ENCODE results near the gene CPEB4. TPM values are rescaled to one million over a fixed set of nuclear protein-coding genes. Genes with fewer than 3 reads are reported as not detected.

Gene CPEB4
- total and polyA plus RNA-seq, 2 experiments from 2014 or later = 5.9 to 10.2 TPM

DNA sequence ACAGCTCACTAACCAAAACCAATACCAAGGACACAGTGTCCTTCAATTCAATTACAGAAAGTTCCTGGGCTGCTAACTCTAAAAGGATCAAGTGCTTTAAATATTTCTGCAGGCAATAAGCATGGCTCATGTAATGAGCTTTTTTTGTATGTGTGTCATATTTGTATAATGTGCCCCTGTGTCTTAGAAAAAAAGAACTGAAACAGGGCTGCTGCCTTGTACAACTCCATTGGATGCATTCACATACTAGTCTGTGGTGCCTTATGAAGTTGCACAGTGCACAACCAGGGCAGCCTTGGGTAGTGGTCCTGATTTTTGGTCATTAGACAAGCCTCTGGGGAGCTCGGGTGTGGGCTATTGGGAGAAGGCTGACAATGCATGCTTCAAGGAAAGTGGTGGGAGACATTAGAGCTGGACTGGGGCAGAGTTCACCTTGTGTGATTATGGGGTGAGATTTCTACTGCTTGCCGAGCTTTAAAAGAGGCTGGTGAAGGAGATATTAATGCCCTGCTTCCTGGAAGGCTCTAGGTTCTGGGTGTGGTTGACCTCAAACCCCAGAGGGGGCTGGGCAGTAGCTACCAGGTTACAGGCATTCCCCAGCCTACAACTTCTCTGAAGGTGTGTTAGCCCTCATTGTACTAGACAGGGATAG is 3.6 kb upstream of the CPEB4 start:
- no peaks in the 10 kb centered on the region for H3K9me2 ChIP-seq (ENCODE audit: insufficient read depth)
- peaks cover 6% of the 10 kb centered on the region for H3K27me3 Mint-ChIP-seq (ENCODE audit: insufficient read depth, low read depth, poor library complexity)
- no peaks in the 10 kb centered on the region; the same call in 2 of the 3 replicates for H3K9me3 Mint-ChIP-seq
- no peak overlapping the region for H3K27ac Mint-ChIP-seq
- no peak overlapping the region for H3K4me3 Mint-ChIP-seq
- DNase-seq (ENCODE audit: low spot score) (no peak), ATAC-seq (no peak)
- 0 out of 2 replicates have a peak overlapping the region, but pooled peaks have one; percentile 33 for H2AFZ ChIP-seq
- H4K20me1 ChIP-seq (replicated peaks; ENCODE audit: insufficient read depth) = no peaks in the 10 kb centered on the region
- H3K27me3 ChIP-seq (ENCODE audit: insufficient read depth) = no peaks in the 10 kb centered on the region
- no peaks in the 10 kb centered on the region for H3K36me3 Mint-ChIP-seq (ENCODE audit: low read depth)
- no peaks in the 10 kb centered on the region; the same call in 1 of the 2 replicates for H3K36me3 ChIP-seq (ENCODE audit: insufficient read depth)
- no peaks in the 10 kb centered on the region for H3F3A ChIP-seq (replicated peaks; ENCODE audit: low read depth)
- H3K4me3 ChIP-seq = no peak overlapping the region
- H3K4me2 ChIP-seq = no peak overlapping the region
- H3K79me2 ChIP-seq (replicated peaks; ENCODE audit: insufficient read depth) = no peaks in the 10 kb centered on the region
- no peak overlapping the region for H3K27ac ChIP-seq (ENCODE audit: low read depth)
- peaks cover 10% of the 10 kb centered on the region for H3K4me1 ChIP-seq (ENCODE audit: insufficient read depth)
- peaks cover 12% of the 10 kb centered on the region for H3K4me1 Mint-ChIP-seq
- TF ChIP-seq EZH2phosphoT487 (IDR thresholded peaks at IDR 0.05; ENCODE audit: unreplicated experiment) (no peak), EZH2 (IDR thresholded peaks at IDR 0.05; ENCODE audit: low read depth, unreplicated experiment) (no peak), ZNF114 (CRISPR knock-in tag; IDR thresholded peaks at IDR 0.05) (no peak), JUNB (IDR thresholded peaks at IDR 0.05; ENCODE audit: unreplicated experiment) (no peak), ZNF331 (CRISPR knock-in tag; IDR thresholded peaks at IDR 0.05; ENCODE audit: low read depth) (no peak), STAT1 (IDR thresholded peaks at IDR 0.05; ENCODE audit: unreplicated experiment) (no peak), POLR2AphosphoS5 (IDR thresholded peaks at IDR 0.05; ENCODE audit: low read depth) (no peak), CREB1 (CRISPR knock-in tag; IDR thresholded peaks at IDR 0.05; ENCODE audit: low read depth) (no peak), NANOG (IDR thresholded peaks at IDR 0.05; ENCODE audit: borderline replicate concordance) (no peak)
- TF ChIP-seq, protein P1, sequence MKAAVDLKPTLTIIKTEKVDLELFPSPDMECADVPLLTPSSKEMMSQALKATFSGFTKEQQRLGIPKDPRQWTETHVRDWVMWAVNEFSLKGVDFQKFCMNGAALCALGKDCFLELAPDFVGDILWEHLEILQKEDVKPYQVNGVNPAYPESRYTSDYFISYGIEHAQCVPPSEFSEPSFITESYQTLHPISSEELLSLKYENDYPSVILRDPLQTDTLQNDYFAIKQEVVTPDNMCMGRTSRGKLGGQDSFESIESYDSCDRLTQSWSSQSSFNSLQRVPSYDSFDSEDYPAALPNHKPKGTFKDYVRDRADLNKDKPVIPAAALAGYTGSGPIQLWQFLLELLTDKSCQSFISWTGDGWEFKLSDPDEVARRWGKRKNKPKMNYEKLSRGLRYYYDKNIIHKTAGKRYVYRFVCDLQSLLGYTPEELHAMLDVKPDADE (IDR thresholded peaks at IDR 0.05) = no peak
- TF ChIP-seq, protein P2, sequence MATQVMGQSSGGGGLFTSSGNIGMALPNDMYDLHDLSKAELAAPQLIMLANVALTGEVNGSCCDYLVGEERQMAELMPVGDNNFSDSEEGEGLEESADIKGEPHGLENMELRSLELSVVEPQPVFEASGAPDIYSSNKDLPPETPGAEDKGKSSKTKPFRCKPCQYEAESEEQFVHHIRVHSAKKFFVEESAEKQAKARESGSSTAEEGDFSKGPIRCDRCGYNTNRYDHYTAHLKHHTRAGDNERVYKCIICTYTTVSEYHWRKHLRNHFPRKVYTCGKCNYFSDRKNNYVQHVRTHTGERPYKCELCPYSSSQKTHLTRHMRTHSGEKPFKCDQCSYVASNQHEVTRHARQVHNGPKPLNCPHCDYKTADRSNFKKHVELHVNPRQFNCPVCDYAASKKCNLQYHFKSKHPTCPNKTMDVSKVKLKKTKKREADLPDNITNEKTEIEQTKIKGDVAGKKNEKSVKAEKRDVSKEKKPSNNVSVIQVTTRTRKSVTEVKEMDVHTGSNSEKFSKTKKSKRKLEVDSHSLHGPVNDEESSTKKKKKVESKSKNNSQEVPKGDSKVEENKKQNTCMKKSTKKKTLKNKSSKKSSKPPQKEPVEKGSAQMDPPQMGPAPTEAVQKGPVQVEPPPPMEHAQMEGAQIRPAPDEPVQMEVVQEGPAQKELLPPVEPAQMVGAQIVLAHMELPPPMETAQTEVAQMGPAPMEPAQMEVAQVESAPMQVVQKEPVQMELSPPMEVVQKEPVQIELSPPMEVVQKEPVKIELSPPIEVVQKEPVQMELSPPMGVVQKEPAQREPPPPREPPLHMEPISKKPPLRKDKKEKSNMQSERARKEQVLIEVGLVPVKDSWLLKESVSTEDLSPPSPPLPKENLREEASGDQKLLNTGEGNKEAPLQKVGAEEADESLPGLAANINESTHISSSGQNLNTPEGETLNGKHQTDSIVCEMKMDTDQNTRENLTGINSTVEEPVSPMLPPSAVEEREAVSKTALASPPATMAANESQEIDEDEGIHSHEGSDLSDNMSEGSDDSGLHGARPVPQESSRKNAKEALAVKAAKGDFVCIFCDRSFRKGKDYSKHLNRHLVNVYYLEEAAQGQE (IDR thresholded peaks at IDR 0.05; ENCODE audit: unreplicated experiment) = no peak
- TF ChIP-seq, protein P3, sequence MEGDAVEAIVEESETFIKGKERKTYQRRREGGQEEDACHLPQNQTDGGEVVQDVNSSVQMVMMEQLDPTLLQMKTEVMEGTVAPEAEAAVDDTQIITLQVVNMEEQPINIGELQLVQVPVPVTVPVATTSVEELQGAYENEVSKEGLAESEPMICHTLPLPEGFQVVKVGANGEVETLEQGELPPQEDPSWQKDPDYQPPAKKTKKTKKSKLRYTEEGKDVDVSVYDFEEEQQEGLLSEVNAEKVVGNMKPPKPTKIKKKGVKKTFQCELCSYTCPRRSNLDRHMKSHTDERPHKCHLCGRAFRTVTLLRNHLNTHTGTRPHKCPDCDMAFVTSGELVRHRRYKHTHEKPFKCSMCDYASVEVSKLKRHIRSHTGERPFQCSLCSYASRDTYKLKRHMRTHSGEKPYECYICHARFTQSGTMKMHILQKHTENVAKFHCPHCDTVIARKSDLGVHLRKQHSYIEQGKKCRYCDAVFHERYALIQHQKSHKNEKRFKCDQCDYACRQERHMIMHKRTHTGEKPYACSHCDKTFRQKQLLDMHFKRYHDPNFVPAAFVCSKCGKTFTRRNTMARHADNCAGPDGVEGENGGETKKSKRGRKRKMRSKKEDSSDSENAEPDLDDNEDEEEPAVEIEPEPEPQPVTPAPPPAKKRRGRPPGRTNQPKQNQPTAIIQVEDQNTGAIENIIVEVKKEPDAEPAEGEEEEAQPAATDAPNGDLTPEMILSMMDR (conservative IDR thresholded peaks at IDR 0.05; ENCODE audit: low read depth in 2 of 2) = no peak
- TF ChIP-seq, protein P4, sequence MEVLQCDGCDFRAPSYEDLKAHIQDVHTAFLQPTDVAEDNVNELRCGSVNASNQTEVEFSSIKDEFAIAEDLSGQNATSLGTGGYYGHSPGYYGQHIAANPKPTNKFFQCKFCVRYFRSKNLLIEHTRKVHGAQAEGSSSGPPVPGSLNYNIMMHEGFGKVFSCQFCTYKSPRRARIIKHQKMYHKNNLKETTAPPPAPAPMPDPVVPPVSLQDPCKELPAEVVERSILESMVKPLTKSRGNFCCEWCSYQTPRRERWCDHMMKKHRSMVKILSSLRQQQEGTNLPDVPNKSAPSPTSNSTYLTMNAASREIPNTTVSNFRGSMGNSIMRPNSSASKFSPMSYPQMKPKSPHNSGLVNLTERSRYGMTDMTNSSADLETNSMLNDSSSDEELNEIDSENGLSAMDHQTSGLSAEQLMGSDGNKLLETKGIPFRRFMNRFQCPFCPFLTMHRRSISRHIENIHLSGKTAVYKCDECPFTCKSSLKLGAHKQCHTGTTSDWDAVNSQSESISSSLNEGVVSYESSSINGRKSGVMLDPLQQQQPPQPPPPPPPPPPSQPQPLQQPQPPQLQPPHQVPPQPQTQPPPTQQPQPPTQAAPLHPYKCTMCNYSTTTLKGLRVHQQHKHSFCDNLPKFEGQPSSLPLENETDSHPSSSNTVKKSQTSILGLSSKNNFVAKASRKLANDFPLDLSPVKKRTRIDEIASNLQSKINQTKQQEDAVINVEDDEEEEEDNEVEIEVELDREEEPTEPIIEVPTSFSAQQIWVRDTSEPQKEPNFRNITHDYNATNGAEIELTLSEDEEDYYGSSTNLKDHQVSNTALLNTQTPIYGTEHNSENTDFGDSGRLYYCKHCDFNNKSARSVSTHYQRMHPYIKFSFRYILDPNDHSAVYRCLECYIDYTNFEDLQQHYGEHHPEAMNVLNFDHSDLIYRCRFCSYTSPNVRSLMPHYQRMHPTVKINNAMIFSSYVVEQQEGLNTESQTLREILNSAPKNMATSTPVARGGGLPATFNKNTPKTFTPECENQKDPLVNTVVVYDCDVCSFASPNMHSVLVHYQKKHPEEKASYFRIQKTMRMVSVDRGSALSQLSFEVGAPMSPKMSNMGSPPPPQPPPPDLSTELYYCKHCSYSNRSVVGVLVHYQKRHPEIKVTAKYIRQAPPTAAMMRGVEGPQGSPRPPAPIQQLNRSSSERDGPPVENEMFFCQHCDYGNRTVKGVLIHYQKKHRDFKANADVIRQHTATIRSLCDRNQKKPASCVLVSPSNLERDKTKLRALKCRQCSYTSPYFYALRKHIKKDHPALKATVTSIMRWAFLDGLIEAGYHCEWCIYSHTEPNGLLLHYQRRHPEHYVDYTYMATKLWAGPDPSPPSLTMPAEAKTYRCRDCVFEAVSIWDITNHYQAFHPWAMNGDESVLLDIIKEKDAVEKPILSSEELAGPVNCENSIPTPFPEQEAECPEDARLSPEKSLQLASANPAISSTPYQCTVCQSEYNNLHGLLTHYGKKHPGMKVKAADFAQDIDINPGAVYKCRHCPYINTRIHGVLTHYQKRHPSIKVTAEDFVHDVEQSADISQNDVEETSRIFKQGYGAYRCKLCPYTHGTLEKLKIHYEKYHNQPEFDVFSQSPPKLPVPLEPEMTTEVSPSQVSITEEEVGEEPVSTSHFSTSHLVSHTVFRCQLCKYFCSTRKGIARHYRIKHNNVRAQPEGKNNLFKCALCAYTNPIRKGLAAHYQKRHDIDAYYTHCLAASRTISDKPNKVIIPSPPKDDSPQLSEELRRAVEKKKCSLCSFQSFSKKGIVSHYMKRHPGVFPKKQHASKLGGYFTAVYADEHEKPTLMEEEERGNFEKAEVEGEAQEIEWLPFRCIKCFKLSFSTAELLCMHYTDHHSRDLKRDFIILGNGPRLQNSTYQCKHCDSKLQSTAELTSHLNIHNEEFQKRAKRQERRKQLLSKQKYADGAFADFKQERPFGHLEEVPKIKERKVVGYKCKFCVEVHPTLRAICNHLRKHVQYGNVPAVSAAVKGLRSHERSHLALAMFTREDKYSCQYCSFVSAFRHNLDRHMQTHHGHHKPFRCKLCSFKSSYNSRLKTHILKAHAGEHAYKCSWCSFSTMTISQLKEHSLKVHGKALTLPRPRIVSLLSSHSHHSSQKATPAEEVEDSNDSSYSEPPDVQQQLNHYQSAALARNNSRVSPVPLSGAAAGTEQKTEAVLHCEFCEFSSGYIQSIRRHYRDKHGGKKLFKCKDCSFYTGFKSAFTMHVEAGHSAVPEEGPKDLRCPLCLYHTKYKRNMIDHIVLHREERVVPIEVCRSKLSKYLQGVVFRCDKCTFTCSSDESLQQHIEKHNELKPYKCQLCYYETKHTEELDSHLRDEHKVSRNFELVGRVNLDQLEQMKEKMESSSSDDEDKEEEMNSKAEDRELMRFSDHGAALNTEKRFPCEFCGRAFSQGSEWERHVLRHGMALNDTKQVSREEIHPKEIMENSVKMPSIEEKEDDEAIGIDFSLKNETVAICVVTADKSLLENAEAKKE (CRISPR knock-in tag; IDR thresholded peaks at IDR 0.05) = no peak
